NT2/D1 (cell line): Measurements from ENCODE around the gene ROBO1.

Experiments used
- SUZ12 ChIP-seq: IDR thresholded peaks from 2 replicates; pipeline ENCODE4 v1.6.1; 2011; ENCODE audit not compliant: insufficient read length, insufficient read depth; ENCODE audit errors: extremely low read depth
- YY1 ChIP-seq: IDR thresholded peaks from 2 replicates; pipeline ENCODE4 v1.6.1; 2011; ENCODE audit not compliant: insufficient read length, insufficient read depth

- TF ChIP-seq YY1 (no peak), SUZ12 (no peak)
Observed at GRCh38 chr3:79531566-79532295, 236.1 kb downstream of the ROBO1 start.
